Activated CD4-positive, alpha-beta T cell treated with anti-CD3 and anti-CD28 coated beads, Interleukin-10, Interleukin-2, amounts not matched to agents 100 ng/mL and 50 ng/mL, durations not matched to agents 16 hours and 8 hours (primary cell): Measurements from ENCODE around the gene DPH2.

Experiments used
- DNase-seq: peaks from one replicate; pipeline ENCODE4 v3.0.0-alpha.2; 2020

DPH2 gene

GRCh38 chr1:43969746-43970466 lies at the start of gene DPH2:
Gene DPH2 (plus strand): TSS chr1:43970010. CDS start chr1:43970176, 166 bp downstream.
- peak; percentile 98 for DNase-seq

DNA sequence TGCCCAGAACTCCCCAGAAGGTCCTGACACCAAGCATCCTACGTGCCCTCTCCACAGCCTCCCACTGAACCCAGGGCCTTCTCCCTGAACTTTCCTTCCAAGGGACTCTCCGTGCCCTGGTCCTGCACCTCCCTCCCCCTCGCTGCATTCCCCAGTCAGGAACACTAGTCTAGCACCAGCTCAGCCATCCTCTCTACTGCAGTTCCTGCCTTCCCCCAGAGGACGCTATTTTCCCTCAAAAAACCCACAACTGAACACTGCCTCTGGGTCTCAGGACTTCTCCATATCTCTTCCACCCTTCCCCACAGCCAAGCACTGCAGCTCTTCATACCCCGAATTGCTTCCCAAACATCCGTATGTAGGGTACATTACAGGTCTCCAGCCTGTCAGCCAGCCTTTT lies 48.8 kb upstream of the DPH2 start:
- DNase-seq: no peak

GRCh38 chr1:43924516-43924915 lies 45.3 kb upstream of the DPH2 start:
- DNase-seq: no peak

- DNase-seq: no peak
Observed at GRCh38 chr1:43925846-43926245, 44.0 kb upstream of the DPH2 start.

DNA sequence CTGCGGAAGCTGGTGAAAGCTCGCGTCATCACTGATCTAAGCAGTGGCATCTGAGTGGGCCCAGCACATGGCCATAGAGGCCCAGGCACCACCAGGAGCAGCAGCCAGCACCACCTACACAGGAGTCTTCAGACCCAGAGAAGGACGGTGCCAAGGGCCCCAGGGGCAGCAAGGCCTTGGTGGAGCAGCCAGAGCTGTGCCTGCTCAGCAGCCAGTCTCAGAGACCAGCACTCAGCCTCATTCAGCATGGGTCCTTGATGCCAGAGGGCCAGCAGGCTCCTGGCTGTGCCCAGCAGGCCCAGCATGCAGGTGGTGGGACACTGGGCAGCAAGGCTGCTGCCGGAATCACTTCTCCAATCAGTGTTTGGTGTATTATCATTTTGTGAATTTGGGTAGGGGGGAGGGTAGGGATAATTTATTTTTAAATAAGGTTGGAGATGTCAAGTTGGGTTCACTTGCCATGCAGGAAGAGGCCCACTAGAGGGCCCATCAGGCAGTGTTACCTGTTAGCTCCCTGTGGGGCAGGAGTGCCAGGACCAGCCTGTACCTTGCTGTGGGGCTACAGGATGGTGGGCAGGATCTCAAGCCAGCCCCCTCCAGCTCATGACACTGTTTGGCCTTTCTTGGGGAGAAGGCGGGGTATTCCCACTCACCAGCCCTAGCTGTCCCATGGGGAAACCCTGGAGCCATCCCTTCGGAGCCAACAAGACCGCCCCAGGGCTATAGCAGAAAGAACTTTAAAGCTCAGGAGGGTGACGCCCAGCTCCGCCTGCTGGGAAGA lies 39.5 kb upstream of the DPH2 start:
- peak; percentile 30 for DNase-seq

DNA sequence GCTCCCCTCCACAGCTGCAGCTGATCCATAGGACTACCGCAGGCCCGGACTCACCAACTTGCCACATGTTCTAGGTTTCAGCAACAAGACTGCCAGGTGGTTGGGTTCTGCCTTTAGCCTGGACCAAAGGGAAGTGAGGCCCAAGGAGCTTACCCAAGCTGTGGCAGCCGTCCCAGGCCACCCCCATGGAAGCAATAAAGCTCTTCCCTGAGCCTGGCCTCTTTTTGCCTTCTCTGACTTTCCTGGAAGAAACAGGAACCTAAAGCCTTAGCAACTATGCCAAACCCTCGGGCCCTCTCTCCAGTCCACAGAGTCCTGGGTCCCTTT lies 38.9 kb upstream of the DPH2 start:
- DNase-seq: no peak

DNA sequence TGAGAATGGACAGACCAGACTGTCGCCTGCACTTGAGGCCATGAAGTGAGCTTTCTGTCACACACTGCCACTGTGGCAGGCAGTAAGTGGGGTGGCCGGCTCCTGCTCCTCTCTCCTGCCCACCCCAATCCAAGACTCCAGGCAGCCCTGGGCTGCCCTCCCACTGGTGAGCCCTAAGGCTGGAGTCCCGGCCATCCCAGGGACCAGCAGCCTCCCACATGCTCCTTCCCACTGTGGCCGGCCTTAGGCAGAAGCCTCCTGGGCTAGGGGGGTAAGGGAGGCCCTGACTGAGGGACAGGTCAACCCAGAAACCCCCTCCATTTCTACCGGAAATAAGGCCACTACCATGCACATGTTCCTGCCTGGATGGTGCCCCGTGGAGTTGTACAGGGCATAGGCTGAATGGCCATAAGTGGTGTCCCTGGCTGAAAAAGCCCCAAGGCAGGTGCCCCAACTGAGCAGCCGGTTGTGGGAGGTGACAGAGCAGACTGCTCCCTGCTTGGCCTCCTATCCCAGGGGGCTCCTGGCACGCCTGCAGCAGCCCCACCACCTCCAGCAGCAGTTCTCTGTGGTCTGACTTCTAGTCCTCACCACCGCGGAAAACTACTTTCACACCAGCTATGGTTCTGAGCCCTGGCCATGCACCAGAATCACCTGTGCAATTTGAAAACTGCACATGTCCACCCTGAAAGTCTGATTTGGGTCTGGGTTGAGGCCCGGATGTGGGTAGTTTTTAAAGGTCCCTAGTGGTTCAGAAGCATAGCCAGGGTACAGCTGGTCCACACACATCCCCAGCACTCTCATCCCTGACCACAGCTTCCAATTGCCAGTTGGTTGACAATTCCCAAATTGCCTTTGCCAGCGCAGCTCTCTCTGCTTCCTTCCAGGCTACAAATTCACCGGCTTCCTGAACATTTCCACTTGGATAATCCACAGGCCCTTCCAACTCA lies 37.8 kb upstream of the DPH2 start:
- DNase-seq: no peak

GRCh38 chr1:43932786-43933385 lies 36.9 kb upstream of the DPH2 start:
- no peak for DNase-seq

DNA sequence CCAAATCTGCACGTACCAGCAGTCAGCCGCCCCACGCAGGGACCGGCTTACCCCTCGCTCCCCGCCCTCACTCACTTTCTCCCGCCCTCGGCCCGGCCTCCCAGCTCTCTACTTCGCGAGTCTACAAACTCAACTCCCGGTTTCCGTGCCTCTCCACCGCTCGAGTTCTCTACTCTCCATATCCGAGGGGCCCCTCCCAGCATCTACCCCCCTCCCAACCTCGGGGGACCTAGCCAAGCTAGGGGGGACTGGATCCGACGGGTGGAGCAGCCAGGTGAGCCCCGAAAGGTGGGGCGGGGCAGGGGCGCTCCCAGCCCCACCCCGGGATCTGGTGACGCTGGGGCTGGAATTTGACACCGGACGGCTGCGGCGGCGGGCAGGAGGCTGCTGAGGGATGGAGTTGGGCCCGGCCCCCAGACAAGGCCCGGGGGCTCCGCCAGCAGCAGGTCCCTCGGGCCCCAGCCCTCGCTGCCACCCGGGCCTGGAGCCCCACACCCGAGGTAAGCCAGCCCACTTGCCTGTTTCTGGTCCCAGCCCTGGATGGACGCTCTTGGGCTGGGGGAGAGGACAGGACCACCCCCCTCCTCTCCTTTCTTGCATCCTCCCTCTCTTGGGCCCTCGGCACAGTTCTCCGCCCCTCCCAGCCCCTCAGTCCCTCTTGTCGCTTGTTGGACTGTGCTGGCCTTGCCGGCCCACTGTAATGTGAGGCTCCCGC lies 36.3 kb upstream of the DPH2 start, which contains the start of gene ARTN:
Gene ARTN, plus strand, starts transcription at position 416 of the 715 bp plus-strand sequence. CDS start 1,856 bp downstream, outside the sequence.
- DNase-seq: no peak

DNA sequence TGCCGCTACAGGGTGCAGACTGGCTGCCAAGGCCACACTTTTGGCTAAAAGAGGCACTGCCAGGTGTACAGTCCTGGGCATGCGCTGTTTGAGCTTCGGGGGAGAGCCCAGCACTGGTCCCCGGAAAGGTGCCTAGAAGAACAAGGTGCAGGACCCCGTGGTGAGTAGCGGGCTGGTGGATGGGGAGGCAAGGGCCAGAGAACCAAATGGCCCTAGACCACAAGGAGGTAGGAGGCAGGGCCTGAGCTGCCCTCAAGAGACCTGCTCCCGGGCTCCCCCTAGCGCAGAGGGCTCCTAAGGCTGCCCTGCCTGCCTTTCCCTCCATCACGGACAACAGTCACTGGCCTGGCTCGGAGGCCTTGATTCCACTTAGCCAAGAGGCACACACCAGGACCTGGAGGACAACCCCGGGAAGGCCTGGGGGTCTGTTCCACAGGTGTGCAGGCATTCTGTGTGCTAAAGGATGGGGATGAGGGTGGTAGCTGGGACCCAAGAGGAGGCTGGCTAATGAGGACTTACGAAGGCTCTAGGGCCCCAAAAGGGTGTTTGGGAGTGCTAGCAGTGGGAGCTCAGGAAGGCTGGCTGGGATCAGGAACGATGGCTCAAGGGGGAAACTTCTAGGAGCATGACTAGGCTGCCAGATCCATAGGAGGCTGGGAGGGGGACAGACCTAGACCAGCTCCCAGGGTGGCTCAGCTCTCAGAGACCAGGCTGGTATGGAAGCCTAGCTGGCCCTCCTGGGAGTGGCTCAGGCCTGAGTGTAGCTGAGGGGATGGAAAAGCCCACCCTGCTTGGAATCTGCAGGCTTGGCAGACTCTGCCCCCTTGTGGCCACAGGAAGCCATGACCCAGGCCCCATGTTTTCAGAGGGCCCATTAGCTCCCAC lies 35.5 kb upstream of the DPH2 start:
- peak; percentile 70 for DNase-seq

DNA sequence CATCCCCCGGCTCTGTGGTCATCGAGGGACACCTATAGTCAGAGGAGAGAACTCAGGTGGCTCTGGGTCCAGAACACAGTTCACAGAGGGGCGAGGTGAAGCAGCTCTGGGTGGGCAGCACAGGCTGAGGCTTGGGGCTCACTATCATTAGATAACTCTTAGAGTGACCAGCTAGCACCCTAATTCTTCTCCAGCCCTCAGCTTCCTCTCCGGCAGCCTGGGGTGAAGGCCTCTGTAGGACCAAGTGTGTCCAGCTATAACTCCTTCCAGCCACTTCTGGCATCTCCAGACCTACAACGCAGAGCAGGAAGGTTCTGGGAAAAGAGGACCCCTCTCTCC lies 34.9 kb upstream of the DPH2 start:
- DNase-seq: no peak

DNA sequence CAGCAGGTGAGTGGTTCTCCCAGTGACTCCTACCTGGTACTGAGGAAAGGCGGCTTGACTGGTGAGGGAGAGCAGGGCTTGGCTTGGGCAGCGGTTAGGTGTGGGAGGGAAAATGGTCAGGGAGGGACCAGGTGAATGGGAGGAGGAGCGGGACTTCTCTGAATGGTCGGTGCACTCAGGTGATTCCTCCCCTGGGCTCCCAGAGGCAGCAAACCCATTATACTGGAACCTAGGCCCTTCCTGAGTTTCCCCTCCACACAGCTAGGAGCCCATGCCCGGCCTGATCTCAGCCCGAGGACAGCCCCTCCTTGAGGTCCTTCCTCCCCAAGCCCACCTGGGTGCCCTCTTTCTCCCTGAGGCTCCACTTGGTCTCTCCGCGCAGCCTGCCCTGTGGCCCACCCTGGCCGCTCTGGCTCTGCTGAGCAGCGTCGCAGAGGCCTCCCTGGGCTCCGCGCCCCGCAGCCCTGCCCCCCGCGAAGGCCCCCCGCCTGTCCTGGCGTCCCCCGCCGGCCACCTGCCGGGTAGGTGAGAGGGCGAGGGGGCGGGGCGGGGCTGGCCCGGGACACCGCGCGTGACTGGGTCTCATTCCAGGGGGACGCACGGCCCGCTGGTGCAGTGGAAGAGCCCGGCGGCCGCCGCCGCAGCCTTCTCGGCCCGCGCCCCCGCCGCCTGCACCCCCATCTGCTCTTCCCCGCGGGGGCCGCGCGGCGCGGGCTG lies 33.9 kb upstream of the DPH2 start:
- no peak for DNase-seq

GRCh38 chr1:43936431-43937151 lies 33.2 kb upstream of the DPH2 start:
- peak; percentile 22 for DNase-seq

DNA sequence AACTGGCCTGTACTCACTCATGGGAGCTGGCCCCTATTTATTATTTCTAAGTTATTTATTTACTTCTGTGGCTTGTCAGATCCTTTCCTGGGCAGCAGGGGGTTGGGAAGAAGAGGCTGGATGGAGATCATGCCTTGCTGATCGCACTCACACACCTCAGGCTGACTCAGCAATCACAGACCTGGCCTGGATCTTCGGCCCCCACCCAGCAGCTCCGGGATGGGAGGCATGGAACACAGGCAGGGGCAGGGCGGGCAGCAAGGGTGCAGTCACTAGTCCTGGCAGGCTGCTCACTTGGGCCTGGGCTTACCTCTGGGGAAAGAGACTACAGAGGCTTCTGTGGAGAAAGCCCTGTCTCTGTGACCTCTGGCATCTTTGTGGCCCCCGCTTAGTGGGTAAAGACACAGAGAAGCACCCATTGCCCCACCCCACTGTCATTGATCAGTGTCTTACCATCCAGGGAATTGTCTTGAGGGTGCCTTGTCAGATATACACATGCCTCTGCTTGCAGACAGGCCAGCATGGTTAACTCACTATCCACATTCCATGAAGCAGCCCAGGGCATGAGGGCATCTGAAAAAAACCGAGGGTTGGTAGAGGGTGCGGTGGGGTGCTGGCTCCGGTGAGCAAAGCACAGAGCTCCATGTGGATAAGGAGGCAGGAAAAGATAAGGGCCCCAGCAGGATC lies 32.5 kb upstream of the DPH2 start:
- no peak for DNase-seq

GRCh38 chr1:43938383-43938782 lies 31.4 kb upstream of the DPH2 start:
- DNase-seq: no peak

- DNase-seq: no peak
Observed at GRCh38 chr1:43938892-43939587, 30.8 kb upstream of the DPH2 start.

DNA sequence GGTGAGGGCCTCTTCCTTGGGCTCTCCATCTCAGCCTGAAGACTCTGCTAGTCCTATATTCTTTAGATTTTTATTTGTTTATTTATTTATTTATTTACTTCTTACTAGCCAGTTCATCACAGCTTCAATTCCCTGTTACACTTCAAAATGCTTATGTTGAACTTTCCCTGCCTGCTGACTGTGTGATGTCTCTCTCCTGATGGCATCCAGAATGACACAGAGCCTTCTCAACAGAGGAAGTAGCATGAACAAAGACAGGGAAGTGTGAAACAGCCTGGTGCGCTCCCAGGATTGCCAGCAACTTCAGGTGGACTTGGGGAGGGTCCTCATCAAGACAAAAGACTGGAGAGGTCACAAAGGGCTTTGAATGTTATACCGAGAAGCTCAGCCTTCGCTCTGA lies 27.4 kb upstream of the DPH2 start:
- DNase-seq: no peak

GRCh38 chr1:43944860-43945259 lies 24.9 kb upstream of the DPH2 start:
- DNase-seq: no peak
